Measurements from ENCODE around the gene QSOX1. TPM values are rescaled to one million over a fixed set of nuclear protein-coding genes. Genes with fewer than 3 reads are reported as not detected.

QSOX1 gene
- total and polyA plus RNA-seq, 8 donors, result 67.5 to 143 (median 112) TPM

DNA sequence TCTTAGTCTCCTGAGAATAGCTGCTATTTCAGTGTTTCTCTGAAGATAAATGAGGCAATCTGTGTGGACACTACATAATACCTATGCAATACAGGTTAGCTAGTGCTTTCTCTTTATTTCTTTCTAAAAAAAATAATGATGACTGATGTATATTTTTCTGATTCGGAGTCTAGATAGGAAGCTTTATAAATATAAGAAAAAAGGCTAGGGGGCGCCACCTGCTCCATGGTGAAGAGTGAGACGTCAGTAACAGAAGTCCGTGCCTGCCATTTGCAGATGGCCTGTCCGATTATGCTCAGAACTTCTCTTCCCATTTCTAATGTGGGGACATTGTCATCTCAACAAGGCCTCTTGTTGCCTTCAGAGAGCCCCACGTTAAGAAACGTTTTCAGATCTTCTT is 26.4 kb downstream of the QSOX1 start:
- Histone ChIP-seq H3K4me3 (no peak overlapping the region), H3K4me1 (no peaks in the 10 kb centered on the region), H3K27me3 (no peaks in the 10 kb centered on the region), H3K9me3 (no peaks in the 10 kb centered on the region), H3K36me3 (peaks cover 0 to 60% (median 6%) of the 10 kb centered on the region in 3 donors), H3K27ac (no peak overlapping the region)
- ATAC-seq, result no peak
- intact Hi-C loops (cut with DNase I), result no loop called here
- peak in 1 of 6 donors; percentile 22 for DNase-seq
- WGBS, 2 donors, result 78 to 81% methylated on average over 7 of the region's 7 CpGs
- FAIRE-seq, result no peak
- no peak for TF ChIP-seq CTCF (IDR thresholded peaks at IDR 0.05)

- ATAC-seq (no peak), DNase-seq (peak in 1 of 6 donors; percentile 50), FAIRE-seq (no peak)
- H3K4me1 ChIP-seq, result no peaks in the 10 kb centered on the region
- no peaks in the 10 kb centered on the region for H3K27me3 ChIP-seq
- no peak overlapping the region for H3K27ac ChIP-seq
- H3K4me3 ChIP-seq, result no peak overlapping the region
- intact Hi-C loops (cut with DNase I), result no loop called here
- H3K9me3 ChIP-seq, result no peaks in the 10 kb centered on the region
- 91 to 92% methylated on average over 23 of the region's 23 CpGs for WGBS, 2 donors
- H3K36me3 ChIP-seq, result peaks cover 0 to 71% (median 7%) of the 10 kb centered on the region in 3 donors
- TF ChIP-seq CTCF (IDR thresholded peaks at IDR 0.05), result no peak
Observed at GRCh38 chr1:180181996-180182642, 27.4 kb downstream of the QSOX1 start.

DNA sequence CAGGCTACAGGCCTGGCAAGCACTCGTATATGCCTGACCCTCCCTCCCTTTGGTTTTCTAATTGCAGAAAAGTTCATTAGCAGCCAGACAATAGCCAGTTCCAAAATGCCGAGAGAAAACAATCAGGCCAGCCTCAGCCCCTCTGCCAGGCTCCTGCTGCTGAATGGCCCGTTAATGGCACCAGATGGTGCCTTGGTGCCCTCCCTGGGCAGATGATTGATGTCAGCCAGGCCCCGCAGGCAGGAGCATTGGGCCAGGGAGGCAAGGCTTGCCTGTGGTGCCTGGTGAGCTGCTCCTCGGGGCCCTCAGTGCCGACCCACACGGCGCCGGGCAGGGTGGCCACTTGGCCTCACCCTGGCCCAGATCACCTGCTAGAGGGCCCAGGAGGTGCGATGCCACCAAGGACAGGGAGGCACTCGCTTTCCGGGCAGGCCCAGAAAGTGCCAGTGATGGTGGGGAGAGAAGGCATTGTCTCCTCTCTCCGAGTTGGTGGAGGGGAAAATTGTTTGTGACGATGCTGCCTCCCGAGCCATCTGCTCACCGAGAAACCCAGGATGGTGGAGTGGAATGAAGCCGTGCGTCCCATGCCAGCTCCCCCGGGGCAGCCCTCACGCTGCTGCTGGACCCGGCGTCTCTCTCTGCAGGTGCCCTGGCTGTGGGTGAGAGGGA is 28.1 kb downstream of the QSOX1 start:
- intact Hi-C loops (cut with DNase I), result no loop called here
- Histone ChIP-seq H3K27me3 (no peaks in the 10 kb centered on the region), H3K4me1 (no peaks in the 10 kb centered on the region), H3K36me3 (peaks cover 0 to 78% (median 7%) of the 10 kb centered on the region in 3 donors), H3K4me3 (no peak overlapping the region), H3K27ac (no peak overlapping the region), H3K9me3 (no peaks in the 10 kb centered on the region)
- peak in 1 of 6 donors; percentile 41 for DNase-seq
- no peak for ATAC-seq
- no peak for FAIRE-seq
- 87 to 88% methylated on average over 22 of the region's 22 CpGs for WGBS, 2 donors
- TF ChIP-seq CTCF (IDR thresholded peaks at IDR 0.05), result no peak

DNA sequence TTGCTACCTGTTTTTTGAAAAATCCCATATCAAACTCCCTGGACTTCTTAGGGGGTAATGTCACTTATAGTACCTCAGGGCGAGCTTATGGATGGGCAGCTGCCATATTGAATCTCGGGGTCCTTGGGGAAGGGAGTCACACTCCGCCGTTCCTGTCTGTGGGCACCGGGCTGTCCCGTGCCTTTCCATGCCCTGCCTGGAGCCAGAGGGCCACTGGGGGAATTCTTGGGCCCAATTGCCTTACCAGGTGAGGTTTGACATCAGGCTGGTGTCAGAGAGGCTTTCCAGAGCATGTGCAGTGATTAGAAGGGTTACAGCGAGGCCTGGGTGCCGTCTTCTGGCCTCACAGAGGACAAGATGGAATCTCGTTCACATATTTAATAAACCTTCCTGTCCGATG is 28.8 kb downstream of the QSOX1 start:
- no peak for TF ChIP-seq CTCF (IDR thresholded peaks at IDR 0.05)
- no peak for FAIRE-seq
- no peak overlapping the region for H3K4me3 ChIP-seq
- no peaks in the 10 kb centered on the region for H3K27me3 ChIP-seq
- H3K4me1 ChIP-seq, result no peaks in the 10 kb centered on the region
- intact Hi-C loops (cut with DNase I), result no loop called here
- peak in 1 of 6 donors; percentile 36 for DNase-seq
- no peaks in the 10 kb centered on the region for H3K9me3 ChIP-seq
- WGBS, 2 donors, result 94 to 95% methylated on average over 10 of the region's 10 CpGs
- peaks cover 0 to 83% (median 7%) of the 10 kb centered on the region in 3 donors for H3K36me3 ChIP-seq
- no peak for ATAC-seq
- no peak overlapping the region for H3K27ac ChIP-seq

DNA sequence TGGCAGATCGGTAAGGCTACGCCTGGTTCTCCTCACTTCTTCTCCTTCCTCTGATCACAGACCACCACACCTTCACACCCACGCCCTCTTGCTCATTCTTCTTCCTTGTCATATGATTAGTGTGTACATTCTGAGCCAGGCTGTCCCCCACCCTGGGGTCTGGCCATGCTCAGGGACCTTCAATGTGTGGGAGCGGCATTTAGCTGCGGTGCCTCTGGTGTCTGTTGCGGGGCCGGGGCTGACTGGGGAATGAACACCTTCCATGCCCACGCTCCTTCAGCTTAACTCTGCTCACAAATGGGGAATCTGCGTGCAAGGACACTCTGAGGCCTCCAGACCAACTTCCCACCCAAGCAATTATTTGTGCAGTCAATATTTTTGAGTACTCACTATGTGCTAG is 29.4 kb downstream of the QSOX1 start:
- no peak for TF ChIP-seq CTCF (IDR thresholded peaks at IDR 0.05)
- intact Hi-C loops (cut with DNase I), result no loop called here
- FAIRE-seq, result no peak

More for the DNA sequence above, 29.4 kb downstream of the QSOX1 start:
- Histone ChIP-seq H3K4me3 (no peak overlapping the region), H3K27me3 (no peaks in the 10 kb centered on the region), H3K9me3 (no peaks in the 10 kb centered on the region), H3K27ac (no peak overlapping the region), H3K36me3 (peaks cover 0 to 89% (median 10%) of the 10 kb centered on the region in 3 donors), H3K4me1 (no peaks in the 10 kb centered on the region)
- WGBS, 2 donors, result 95 to 99% methylated on average over 9 of the region's 9 CpGs
- ATAC-seq, result no peak
- DNase-seq, result peak in 1 of 6 donors; percentile 28

Data from pancreas (tissue), 10 donors.